IMR-90 (cell line): ENCODE data around the gene FBXL7. TPM values are rescaled to one million over a fixed set of nuclear protein-coding genes. Genes with fewer than 3 reads are reported as not detected.
A peak's percentile ranks its signal among the peaks of the same experiment; 100 is the strongest.

Source experiments
- ATAC-seq: fragments of 200-7000 bp; cut with Tn5 transposase; 2 replicates; pipeline ENCODE4 v1.9.1; 2020; ENCODE audit warnings: low read depth, mild to moderate bottlenecking, moderate library complexity
- BruUV-seq: library from RNA; stranded (reverse); fragments of 400-500 nt; replicated peaks from 2 replicates; lab custom pipeline; 2021; lab: Mats Ljungman, UMichigan
- CTCF ChIA-PET: fragments of 300-600 bp; formaldehyde crosslinking; extraction: SDS; loops from one replicate; lab custom pipeline; 2021; ENCODE audit warnings: antibody characterized with exemption; lab: Yijun Ruan, JAX
- POLR2A ChIA-PET: fragments of 300-600 bp; sonication (Branson Sonifier 250); formaldehyde crosslinking; loops from one replicate; lab custom pipeline; 2022; ENCODE audit warnings: antibody characterized with exemption; ENCODE audit not compliant: unreplicated experiment; lab: Charles Lee
- DNase-seq: peaks from one replicate; pipeline ENCODE4 v3.0.0; 2013
- H2AFZ ChIP-seq: replicated peaks from 2 replicates; pipeline ENCODE3; 2013; ENCODE audit warnings: low read length, mild to moderate bottlenecking; ENCODE audit not compliant: poor library complexity
- H2AK5ac ChIP-seq: 2 replicates; pipeline ENCODE4 v1.6.1; 2013; ENCODE audit warnings: low read depth, low read length, inconsistent platforms
- H2AK9ac ChIP-seq: replicated peaks from 2 replicates; pipeline ENCODE3; 2013; ENCODE audit warnings: mild to moderate bottlenecking, low read depth, low read length, moderate library complexity; ENCODE audit not compliant: poor library complexity
- H2BK120ac ChIP-seq: 2 replicates; pipeline ENCODE4 v1.6.1; 2013; ENCODE audit warnings: low read depth, low read length, inconsistent platforms
- H2BK15ac ChIP-seq: 3 replicates; pipeline ENCODE4 v1.6.1; 2013; ENCODE audit warnings: low read depth, low read length, inconsistent platforms
- H2BK20ac ChIP-seq: 2 replicates; pipeline ENCODE4 v1.6.1; 2013; ENCODE audit warnings: low read depth, mild to moderate bottlenecking, inconsistent platforms, low read length, moderate library complexity
- H2BK5ac ChIP-seq: 2 replicates; pipeline ENCODE4 v1.6.1; 2013; ENCODE audit warnings: mild to moderate bottlenecking, low read depth, low read length, inconsistent platforms; ENCODE audit not compliant: poor library complexity, severe bottlenecking
- H3K14ac ChIP-seq: replicated peaks from 2 replicates; pipeline ENCODE4 v1.6.1; 2013; ENCODE audit warnings: low read depth, low read length, inconsistent platforms
- H3K18ac ChIP-seq: 2 replicates; pipeline ENCODE4 v1.6.1; 2013; ENCODE audit warnings: low read depth, low read length, control low read depth
- H3K23ac ChIP-seq: 2 replicates; pipeline ENCODE4 v1.6.1; 2013; ENCODE audit warnings: low read depth, low read length, inconsistent platforms
- H3K27ac ChIP-seq: 2 replicates; pipeline ENCODE4 v1.5.1; 2013; ENCODE audit warnings: mild to moderate bottlenecking, control low read depth, low read length; ENCODE audit not compliant: insufficient read depth
- H3K27me3 ChIP-seq: 2 replicates; pipeline ENCODE4 v1.6.1; 2013; ENCODE audit warnings: low read length; ENCODE audit not compliant: control insufficient read depth, insufficient read depth
- H3K36me3 ChIP-seq: 2 replicates; pipeline ENCODE4 v1.6.1; 2013; ENCODE audit warnings: low read length, mixed read lengths; ENCODE audit not compliant: control insufficient read depth, insufficient read depth
- H3K4ac ChIP-seq: 2 replicates; pipeline ENCODE4 v1.6.1; 2013; ENCODE audit warnings: low read depth, low read length, inconsistent platforms
- H3K4me1 ChIP-seq: 2 replicates; pipeline ENCODE4 v1.6.1; 2013; ENCODE audit warnings: low read length, mixed read lengths; ENCODE audit not compliant: control insufficient read depth, insufficient read depth
- H3K4me2 ChIP-seq: 2 replicates; pipeline ENCODE4 v1.6.1; 2013; ENCODE audit warnings: low read depth, mild to moderate bottlenecking, control low read depth, low read length, moderate library complexity
- H3K4me3 ChIP-seq: 2 replicates; pipeline ENCODE4 v1.5.1; 2013; ENCODE audit warnings: low read depth, mild to moderate bottlenecking, control low read depth, low read length, moderate library complexity; ENCODE audit not compliant: insufficient read depth
- H3K56ac ChIP-seq: 2 replicates; pipeline ENCODE4 v1.6.1; 2013; ENCODE audit warnings: low read length, inconsistent platforms; ENCODE audit not compliant: insufficient read depth; ENCODE audit errors: extremely low read depth
- H3K79me1 ChIP-seq, 2 experiments: 2 replicates each; pipeline ENCODE4 v1.6.1; 2013; ENCODE audit warnings: low read length in 2 of 2, inconsistent platforms in 1 of 2, low read depth in 1 of 2
- H3K9ac ChIP-seq: 2 replicates; pipeline ENCODE4 v1.6.1; 2013; ENCODE audit warnings: low read depth, low read length, control low read depth
- H3K9me1 ChIP-seq: 2 replicates; pipeline ENCODE4 v1.6.1; 2013; ENCODE audit warnings: low read length, inconsistent platforms; ENCODE audit not compliant: insufficient read depth
- H3K9me3 ChIP-seq: 2 replicates; pipeline ENCODE4 v1.6.1; 2013; ENCODE audit warnings: low read length; ENCODE audit not compliant: control insufficient read depth, insufficient read depth
- H4K20me1 ChIP-seq: 2 replicates; pipeline ENCODE4 v1.6.1; 2013; ENCODE audit warnings: low read length, inconsistent platforms; ENCODE audit not compliant: insufficient read depth
- H4K5ac ChIP-seq: 2 replicates; pipeline ENCODE4 v1.6.1; 2013; ENCODE audit warnings: mild to moderate bottlenecking, low read depth, low read length, control low read depth
- H4K8ac ChIP-seq, 2 experiments: 2 replicates each; pipeline ENCODE4 v1.6.1; 2013; ENCODE audit warnings: low read depth in 2 of 2, low read length in 2 of 2, control low read depth in 1 of 2, inconsistent platforms in 1 of 2
- H4K91ac ChIP-seq: 2 replicates; pipeline ENCODE4 v1.6.1; 2013; ENCODE audit warnings: low read depth, low read length, inconsistent platforms; ENCODE audit not compliant: insufficient read depth
- BHLHE40 ChIP-seq: fragments of 150-350 bp; IDR thresholded peaks from 2 replicates; pipeline ENCODE4 v1.6.1; 2016; ENCODE audit warnings: mild to moderate bottlenecking, low read depth, low read length
- CHD1 ChIP-seq: IDR thresholded peaks from 2 replicates; pipeline ENCODE4 v1.6.1; 2012; ENCODE audit warnings: low read depth, low read length, improper control_type of control experiment
- CTCF ChIP-seq: conservative IDR thresholded peaks from 2 replicates; pipeline ENCODE4 v1.5.1; 2012; ENCODE audit warnings: mild to moderate bottlenecking, low read depth, low read length, improper control_type of control experiment
- ELK1 ChIP-seq: fragments of 150-350 bp; IDR thresholded peaks from 2 replicates; pipeline ENCODE4 v1.6.1; 2016; ENCODE audit warnings: low read depth, mild to moderate bottlenecking, low read length, moderate library complexity, borderline replicate concordance
- MAFK ChIP-seq: IDR thresholded peaks from 2 replicates; pipeline ENCODE4 v1.6.1; 2012; ENCODE audit warnings: low read depth, low read length, improper control_type of control experiment
- MAZ ChIP-seq: IDR thresholded peaks from 2 replicates; pipeline ENCODE4 v1.6.1; 2012; ENCODE audit warnings: low read depth, mild to moderate bottlenecking, low read length, improper control_type of control experiment, moderate library complexity, borderline replicate concordance
- MXI1 ChIP-seq: IDR thresholded peaks from 2 replicates; pipeline ENCODE4 v1.6.1; 2012; ENCODE audit warnings: low read depth, mild to moderate bottlenecking, low read length, moderate library complexity, borderline replicate concordance
- RCOR1 ChIP-seq: IDR thresholded peaks from 2 replicates; pipeline ENCODE4 v1.6.1; 2012; ENCODE audit warnings: mild to moderate bottlenecking, low read length, improper control_type of control experiment; ENCODE audit not compliant: insufficient replicate concordance
- RFX5 ChIP-seq: IDR thresholded peaks from 2 replicates; pipeline ENCODE4 v1.8.0; 2012; ENCODE audit warnings: low read depth, mild to moderate bottlenecking, low read length, moderate library complexity
- SMC3 ChIP-seq: fragments of 150-350 bp; IDR thresholded peaks from 2 replicates; pipeline ENCODE4 v1.6.1; 2016; ENCODE audit warnings: low read depth, mild to moderate bottlenecking, antibody characterized with exemption, low read length, moderate library complexity
- USF2 ChIP-seq: fragments of 150-350 bp; IDR thresholded peaks from 2 replicates; pipeline ENCODE4 v1.6.1; 2017; ENCODE audit warnings: mild to moderate bottlenecking, antibody characterized with exemption, low read length, low read depth
- WGBS, 2 experiments: methylation state at CpG; one replicate each; pipeline versions ENCODE4 v1.1.5 to v1.1.7; 2013; ENCODE audit warnings: missing lambda C conversion rate in 2 of 2; ENCODE audit not compliant: insufficient read length in 1 of 2; ENCODE audit errors: extremely low coverage in 2 of 2; 5-methylcytosine and 5-hydroxymethylcytosine counted together
- dilution Hi-C: fragments of 300-500 bp; cut with HindIII; formaldehyde crosslinking; loops from one replicate; pipeline ENCODE4 v1.14.3; 2018; ENCODE audit warnings: low sequenced_read_pairs; ENCODE audit not compliant: unreplicated experiment
- in situ Hi-C: fragments of 300-500 bp; cut with MboI; formaldehyde crosslinking; loops from 3 replicates; pipeline ENCODE4 v1.14.3; 2019; ENCODE audit warnings: low sequenced_read_pairs, inconsistent platforms, mixed read lengths
- intact Hi-C: fragments of 100-400 bp; cut with micrococcal nuclease; formaldehyde crosslinking; loops from 2 replicates; pipeline ENCODE4 v1.10.0; 2022
- polyA plus RNA-seq, 3 experiments: library from polyadenylated mRNA; depleted of rRNA; stranded (reverse); fragments of >200 nt; gene quantifications; 2 replicates each; pipeline ENCODE4 v1.2.3, GENCODE V29; 2012; ENCODE audit warnings: low replicate concordance in 1 of 3
- total RNA-seq: library from RNA; depleted of rRNA; stranded (reverse); fragments of >200 nt; gene quantifications from 2 replicates; pipeline ENCODE4 v1.2.3, GENCODE V29; 2012

Gene FBXL7
- total and polyA plus RNA-seq, 2 of the 4 experiments (the other 2 are of a cell fraction), result 4.1 to 10.2 TPM

GRCh38 chr5:15692706-15693381 is 192.9 kb downstream of the FBXL7 start:
- no peak overlapping the region for H2BK5ac ChIP-seq
- H4K91ac ChIP-seq, result no peak overlapping the region
- peaks cover 9 to 42% of the 10 kb centered on the region in 2 experiments; a peak in 3 of 4 replicates for H3K79me1 ChIP-seq
- H3K4me2 ChIP-seq, result no peak overlapping the region
- in situ Hi-C loops, result no loop called here
- CTCF ChIA-PET, result interaction anchor here (0.7 kb wide), 1 partner anchor 67 kb away, joined by 3 read pairs; no protein-coding TSS in a partner anchor
- no peak overlapping the region for H3K4ac ChIP-seq
- POLR2A ChIA-PET, result no interaction called here
- no peak overlapping the region for H3K9ac ChIP-seq
- no TSS peak for BruUV-seq
- no peak overlapping the region for H2BK120ac ChIP-seq
- no peak overlapping the region for H3K27ac ChIP-seq
- H4K20me1 ChIP-seq, result no peaks in the 10 kb centered on the region
- H3K36me3 ChIP-seq, result no peaks in the 10 kb centered on the region
- H3K23ac ChIP-seq, result no peak overlapping the region
- intact Hi-C loops, result no loop called here
- no peaks in the 10 kb centered on the region for H3K9me3 ChIP-seq
- no peak overlapping the region for H4K8ac ChIP-seq
- H3K4me3 ChIP-seq, result no peak overlapping the region
- peak; percentile 46 for DNase-seq
- no peak overlapping the region for H2AK5ac ChIP-seq
- no peak overlapping the region for H2AFZ ChIP-seq
- dilution Hi-C loops, result no loop called here
- H2AK9ac ChIP-seq, result no peak overlapping the region
- no peak for ATAC-seq
- H2BK20ac ChIP-seq, result 0 out of 2 replicates have a peak overlapping the region, but pooled peaks have one; percentile 8
- no peak overlapping the region for H3K56ac ChIP-seq
- no peak for TF ChIP-seq SMC3
- no peak for TF ChIP-seq RFX5
- TF ChIP-seq MXI1, result no peak
- no peak for TF ChIP-seq MAFK
- TF ChIP-seq CHD1, result no peak
- no peak for TF ChIP-seq ELK1
- TF ChIP-seq BHLHE40, result no peak
- no peak for TF ChIP-seq USF2
- no peak for TF ChIP-seq MAZ
- no peak for TF ChIP-seq RCOR1
- TF ChIP-seq CTCF, result no peak
- H4K5ac ChIP-seq, result no peak overlapping the region
- H3K4me1 ChIP-seq, result peaks cover 15% of the 10 kb centered on the region
- H3K18ac ChIP-seq, result no peak overlapping the region
- no peaks in the 10 kb centered on the region for H3K27me3 ChIP-seq
- no CpG with 5 or more reads among the region's 7 CpGs for WGBS, 2 experiments
- H2BK15ac ChIP-seq, result no peak overlapping the region
- no peak overlapping the region for H3K14ac ChIP-seq
- peaks cover 14% of the 10 kb centered on the region for H3K9me1 ChIP-seq
